Measurements from ENCODE around the gene JAZF1. TPM values are rescaled to one million over a fixed set of nuclear protein-coding genes. Genes with fewer than 3 reads are reported as not detected.

JAZF1 gene
- total and polyA plus RNA-seq, 9 of the 15 experiments (the other 6 are each of a cell fraction or from before 2014, with no cell fraction given), result 0.04 to 0.64 (median 0.11) TPM; not detected in 3

DNA sequence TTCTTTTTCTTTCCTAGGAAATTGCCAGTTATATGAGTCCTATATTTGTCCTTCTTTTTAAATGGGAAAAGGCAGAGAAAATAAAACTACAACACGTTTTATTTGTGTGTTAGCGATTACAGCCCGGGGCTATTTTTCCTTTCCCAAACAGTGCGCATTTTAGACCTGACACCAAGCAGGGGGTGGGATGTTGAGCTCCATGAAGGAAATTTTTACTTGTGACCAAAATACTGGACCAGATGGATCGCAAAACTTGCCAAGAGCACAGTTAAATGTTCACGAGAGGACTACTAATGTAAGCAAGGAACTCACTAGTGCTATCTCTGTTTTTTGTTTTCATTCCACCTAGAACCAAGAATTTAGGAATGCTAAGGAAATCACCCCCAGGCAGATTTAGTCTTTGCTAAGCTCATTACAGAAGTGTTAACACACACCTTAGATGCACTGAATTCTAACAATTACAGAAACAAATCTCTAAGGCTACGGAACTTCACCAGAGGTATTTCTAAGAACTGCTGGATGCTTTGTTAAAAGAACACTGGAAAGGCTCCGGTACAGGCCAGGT lies 114.8 kb downstream of the JAZF1 start:
- Histone ChIP-seq H3K36me3 (ENCODE audit: control insufficient read depth, insufficient read depth, low read length) (no peaks in the 10 kb centered on the region), H3K4me2 (ENCODE audit: insufficient read depth, low read length) (no peak overlapping the region), H3K4me3 (no peak overlapping the region), H2AFZ (ENCODE audit: low read depth, low read length) (no peak overlapping the region), H3K79me2 (ENCODE audit: control insufficient read depth, insufficient read depth, low read length) (no peaks in the 10 kb centered on the region), H3K27me3 (ENCODE audit: control insufficient read depth in 2 of 2, insufficient read depth in 2 of 2, low read length in 2 of 2) (peaks cover 3 to 28% of the 10 kb centered on the region in 2 experiments; a peak in 4 of 5 replicates), H3K9me3 (replicated peaks; ENCODE audit: control insufficient read depth, insufficient read depth, low read depth, low read length) (no peaks in the 10 kb centered on the region), H3K4me1 (replicated peaks in 1 of 2; ENCODE audit: control insufficient read depth in 2 of 2, insufficient read depth in 2 of 2, low read length in 2 of 2) (no peaks in the 10 kb centered on the region), H3K27ac (ENCODE audit: extremely low read depth, low read depth, low read length) (no peak overlapping the region), H4K20me1 (replicated peaks; ENCODE audit: control insufficient read depth, insufficient read depth, low read length) (no peaks in the 10 kb centered on the region), H3K9me1 (ENCODE audit: control insufficient read depth, insufficient read depth, low read length) (no peaks in the 10 kb centered on the region), H3K9ac (ENCODE audit: insufficient read depth in 1 of 2, low read depth in 2 of 2, low read length in 2 of 2) (no peak overlapping the region)
- TF ChIP-seq ZNF57 (CRISPR knock-in tag; IDR thresholded peaks at IDR 0.05) (no peak), NFATC3 (IDR thresholded peaks at IDR 0.05) (no peak), U2AF1 (optimal IDR thresholded peaks at IDR 0.05; ENCODE audit: low read depth, low read length) (no peak), SMAD1 (IDR thresholded peaks at IDR 0.05; ENCODE audit: low read depth, low read length, partially characterized antibody) (no peak), CHD2 (IDR thresholded peaks at IDR 0.05; ENCODE audit: low read depth, low read length) (no peak), ZNF584 (CRISPR knock-in tag; IDR thresholded peaks at IDR 0.05; ENCODE audit: low read depth) (no peak), ZFP1 (CRISPR knock-in tag; IDR thresholded peaks at IDR 0.05) (no peak)
- TF ChIP-seq, protein P1, sequence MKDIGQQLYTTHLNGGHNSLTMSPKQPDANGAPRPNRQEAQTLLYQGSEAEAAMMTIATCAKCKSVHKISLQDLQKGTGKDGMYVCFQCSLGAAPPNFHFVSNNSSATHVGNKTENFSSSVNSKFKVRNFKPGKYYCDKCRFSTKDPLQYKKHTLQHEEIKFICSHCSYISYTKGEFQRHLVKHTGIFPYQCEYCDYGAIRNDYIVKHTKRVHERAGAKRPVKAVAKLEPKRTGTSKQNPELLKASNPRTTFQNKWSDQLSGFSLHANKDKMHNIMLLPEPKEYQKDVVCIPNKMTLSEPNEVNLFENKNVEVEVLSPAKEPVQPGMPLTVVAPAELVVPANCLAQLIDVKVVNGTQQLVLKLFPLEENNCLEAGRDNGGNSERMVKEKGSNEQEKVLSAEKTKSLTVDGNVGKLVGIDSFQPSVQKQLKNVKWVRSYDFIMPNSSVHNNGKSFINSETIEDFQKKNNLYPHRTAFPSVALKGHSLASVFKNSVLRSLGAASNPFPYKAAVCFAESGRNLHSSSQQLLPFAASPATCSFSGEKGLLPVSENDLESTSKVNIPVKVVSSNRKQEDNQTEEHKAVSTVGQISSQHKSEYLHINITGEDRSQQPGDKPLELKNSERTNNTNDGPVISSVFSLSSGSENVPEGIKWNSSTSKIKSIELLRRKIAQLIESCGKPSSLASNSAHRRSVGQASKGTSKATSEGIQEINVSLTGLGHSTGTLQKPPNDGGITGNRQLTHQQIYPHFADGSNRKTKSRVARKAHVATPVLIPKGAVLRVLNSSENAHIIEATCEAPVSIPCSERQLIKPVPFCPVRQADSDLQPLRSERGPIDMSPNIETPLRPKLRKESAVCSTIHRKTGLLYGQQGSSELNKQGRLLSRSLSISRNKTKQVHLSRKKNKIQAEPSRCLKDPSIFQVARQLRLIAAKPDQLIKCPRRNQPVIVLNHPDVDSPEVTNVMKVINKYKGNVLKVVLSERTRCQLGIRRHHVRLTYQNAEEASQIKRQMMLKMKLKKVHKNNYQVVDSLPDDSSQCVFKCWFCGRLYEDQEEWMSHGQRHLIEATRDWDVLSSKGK (CRISPR knock-in tag; IDR thresholded peaks at IDR 0.05), result no peak
- TF ChIP-seq, protein P2, sequence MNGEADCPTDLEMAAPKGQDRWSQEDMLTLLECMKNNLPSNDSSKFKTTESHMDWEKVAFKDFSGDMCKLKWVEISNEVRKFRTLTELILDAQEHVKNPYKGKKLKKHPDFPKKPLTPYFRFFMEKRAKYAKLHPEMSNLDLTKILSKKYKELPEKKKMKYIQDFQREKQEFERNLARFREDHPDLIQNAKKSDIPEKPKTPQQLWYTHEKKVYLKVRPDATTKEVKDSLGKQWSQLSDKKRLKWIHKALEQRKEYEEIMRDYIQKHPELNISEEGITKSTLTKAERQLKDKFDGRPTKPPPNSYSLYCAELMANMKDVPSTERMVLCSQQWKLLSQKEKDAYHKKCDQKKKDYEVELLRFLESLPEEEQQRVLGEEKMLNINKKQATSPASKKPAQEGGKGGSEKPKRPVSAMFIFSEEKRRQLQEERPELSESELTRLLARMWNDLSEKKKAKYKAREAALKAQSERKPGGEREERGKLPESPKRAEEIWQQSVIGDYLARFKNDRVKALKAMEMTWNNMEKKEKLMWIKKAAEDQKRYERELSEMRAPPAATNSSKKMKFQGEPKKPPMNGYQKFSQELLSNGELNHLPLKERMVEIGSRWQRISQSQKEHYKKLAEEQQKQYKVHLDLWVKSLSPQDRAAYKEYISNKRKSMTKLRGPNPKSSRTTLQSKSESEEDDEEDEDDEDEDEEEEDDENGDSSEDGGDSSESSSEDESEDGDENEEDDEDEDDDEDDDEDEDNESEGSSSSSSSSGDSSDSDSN (IDR thresholded peaks at IDR 0.05; ENCODE audit: borderline replicate concordance in 1 of 2, low read depth in 2 of 2, low read length in 2 of 2), result no peak
- ChIA-PET POLR2A (no interaction called here), CTCF (ENCODE audit: low intra/inter-chr PET ratio) (no interaction called here)
- DNase-seq (ENCODE audit: extremely low read depth in 1 of 4, low spot score in 3 of 4) (no peak), FAIRE-seq (no peak), ATAC-seq (no peak)
- WGBS (ENCODE audit: insufficient coverage, low coverage, missing lambda C conversion rate), result 3% methylated on average over 8 of the region's 8 CpGs
- BruUV-seq (replicated peaks), result no TSS peak
- intact Hi-C loops (cut with micrococcal nuclease), result no loop called here
- in situ Hi-C loops (cut with MboI), result no loop called here

All from K562 (cell line).